Nephron progenitor cell (in vitro differentiated cells): ENCODE measurements around the gene USF1.

Source experiments
- DNase-seq: peaks from one replicate; pipeline ENCODE4 v3.0.0; 2021
- H3K27ac Mint-ChIP-seq: 2 replicates; pipeline ENCODE4 v1.8.0; 2021; ENCODE audit warnings: mild to moderate bottlenecking, moderate library complexity, mixed read lengths
- H3K27me3 Mint-ChIP-seq: 2 replicates; pipeline ENCODE4 v1.8.0; 2021; ENCODE audit warnings: mild to moderate bottlenecking, low read depth, mixed read lengths; ENCODE audit not compliant: poor library complexity
- H3K36me3 Mint-ChIP-seq: 2 replicates; pipeline ENCODE4 v1.8.0; 2021; ENCODE audit warnings: low read depth, mixed read lengths
- H3K4me1 Mint-ChIP-seq: 2 replicates; pipeline ENCODE4 v1.8.0; 2021; ENCODE audit warnings: mixed read lengths
- H3K4me3 Mint-ChIP-seq: 2 replicates; pipeline ENCODE4 v1.8.0; 2021; ENCODE audit warnings: mild to moderate bottlenecking, moderate library complexity, mixed read lengths
- H3K9me3 Mint-ChIP-seq: 2 replicates; pipeline ENCODE4 v1.8.0; 2021; ENCODE audit warnings: mild to moderate bottlenecking, moderate library complexity, mixed read lengths
- TF ChIP-seq, protein P1 (sequence below): fragments of 200-600 bp; sonication (generic); IDR thresholded peaks from 2 replicates; pipeline ENCODE4 v1.5.0; 2021; ENCODE audit warnings: antibody characterized with exemption

USF1 gene

DNA sequence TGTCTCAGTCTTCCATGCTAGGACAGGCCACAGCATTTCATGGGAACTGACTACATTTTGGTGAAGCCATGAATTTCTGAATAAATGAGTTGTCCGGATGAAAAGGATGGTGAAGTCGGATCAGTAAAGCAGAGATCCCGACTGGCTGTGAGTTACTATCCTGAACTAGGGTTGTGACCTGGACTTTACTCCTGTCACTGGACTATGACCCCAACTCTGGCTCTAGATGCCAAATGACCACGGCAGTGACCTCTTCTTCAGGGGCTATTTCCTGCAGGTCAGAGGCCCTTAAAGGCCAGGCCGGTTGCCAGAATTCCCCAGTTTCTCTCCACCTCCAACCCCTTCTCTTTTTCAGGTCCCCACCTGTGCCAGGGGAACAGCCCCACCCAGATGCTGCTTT is 45.3 kb upstream of the USF1 start:
- TF ChIP-seq, protein P1, sequence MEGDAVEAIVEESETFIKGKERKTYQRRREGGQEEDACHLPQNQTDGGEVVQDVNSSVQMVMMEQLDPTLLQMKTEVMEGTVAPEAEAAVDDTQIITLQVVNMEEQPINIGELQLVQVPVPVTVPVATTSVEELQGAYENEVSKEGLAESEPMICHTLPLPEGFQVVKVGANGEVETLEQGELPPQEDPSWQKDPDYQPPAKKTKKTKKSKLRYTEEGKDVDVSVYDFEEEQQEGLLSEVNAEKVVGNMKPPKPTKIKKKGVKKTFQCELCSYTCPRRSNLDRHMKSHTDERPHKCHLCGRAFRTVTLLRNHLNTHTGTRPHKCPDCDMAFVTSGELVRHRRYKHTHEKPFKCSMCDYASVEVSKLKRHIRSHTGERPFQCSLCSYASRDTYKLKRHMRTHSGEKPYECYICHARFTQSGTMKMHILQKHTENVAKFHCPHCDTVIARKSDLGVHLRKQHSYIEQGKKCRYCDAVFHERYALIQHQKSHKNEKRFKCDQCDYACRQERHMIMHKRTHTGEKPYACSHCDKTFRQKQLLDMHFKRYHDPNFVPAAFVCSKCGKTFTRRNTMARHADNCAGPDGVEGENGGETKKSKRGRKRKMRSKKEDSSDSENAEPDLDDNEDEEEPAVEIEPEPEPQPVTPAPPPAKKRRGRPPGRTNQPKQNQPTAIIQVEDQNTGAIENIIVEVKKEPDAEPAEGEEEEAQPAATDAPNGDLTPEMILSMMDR, result no peak
- Mint-ChIP-seq H3K27ac (no peak overlapping the region), H3K36me3 (no peaks in the 10 kb centered on the region), H3K9me3 (no peaks in the 10 kb centered on the region), H3K27me3 (peaks cover 16% of the 10 kb centered on the region), H3K4me3 (no peak overlapping the region), H3K4me1 (peaks cover 19% of the 10 kb centered on the region)
- no peak for DNase-seq

DNA sequence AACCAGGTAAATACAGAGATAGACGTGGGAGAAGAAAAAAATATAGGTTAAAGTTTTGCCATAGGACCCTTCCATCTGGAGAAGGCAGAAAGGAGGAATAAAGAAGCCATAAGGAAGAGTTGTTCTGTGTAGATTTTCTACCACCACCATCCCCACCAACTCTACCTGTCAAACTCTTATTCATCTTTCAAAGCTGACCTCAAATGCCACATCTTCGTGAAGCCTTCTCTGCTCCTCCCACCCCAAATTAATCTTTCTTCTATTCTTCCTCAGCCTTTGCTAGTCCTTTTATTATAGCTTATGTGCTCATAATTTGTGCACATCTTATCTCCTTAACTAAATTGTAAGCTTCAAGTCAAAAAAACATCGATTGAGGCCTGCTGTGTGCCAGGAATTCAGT is 44.8 kb upstream of the USF1 start:
- Mint-ChIP-seq H3K4me1 (peaks cover 24% of the 10 kb centered on the region), H3K36me3 (no peaks in the 10 kb centered on the region), H3K27ac (no peak overlapping the region), H3K9me3 (no peaks in the 10 kb centered on the region), H3K27me3 (peaks cover 16% of the 10 kb centered on the region), H3K4me3 (no peak overlapping the region)
- TF ChIP-seq, protein P1, result no peak
- DNase-seq, result no peak

DNA sequence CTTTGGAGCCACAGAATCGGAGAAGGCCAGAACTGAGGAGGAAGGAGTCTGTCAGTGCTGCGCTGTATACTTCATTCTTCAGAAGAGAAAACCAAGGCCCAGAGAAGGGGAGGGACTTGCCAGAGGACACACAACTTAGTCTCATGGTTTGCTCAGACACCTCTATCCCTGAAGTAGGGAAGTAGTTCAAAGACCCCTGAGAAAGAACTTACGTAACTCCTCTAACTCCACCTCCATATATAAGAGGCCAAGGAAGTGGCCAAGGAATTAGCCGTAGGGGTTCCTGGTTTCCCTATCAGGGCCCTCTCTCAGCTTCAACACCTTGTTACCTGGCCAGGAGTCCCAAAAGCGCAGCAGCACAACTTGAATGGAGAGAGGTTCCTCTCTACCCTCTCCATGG is 44.2 kb upstream of the USF1 start:
- no peak overlapping the region for H3K27ac Mint-ChIP-seq
- peaks cover 16% of the 10 kb centered on the region for H3K27me3 Mint-ChIP-seq
- TF ChIP-seq, protein P1, result no peak
- peaks cover 31% of the 10 kb centered on the region for H3K4me1 Mint-ChIP-seq
- DNase-seq, result no peak
- no peak overlapping the region for H3K4me3 Mint-ChIP-seq
- no peaks in the 10 kb centered on the region for H3K36me3 Mint-ChIP-seq
- no peaks in the 10 kb centered on the region for H3K9me3 Mint-ChIP-seq

DNA sequence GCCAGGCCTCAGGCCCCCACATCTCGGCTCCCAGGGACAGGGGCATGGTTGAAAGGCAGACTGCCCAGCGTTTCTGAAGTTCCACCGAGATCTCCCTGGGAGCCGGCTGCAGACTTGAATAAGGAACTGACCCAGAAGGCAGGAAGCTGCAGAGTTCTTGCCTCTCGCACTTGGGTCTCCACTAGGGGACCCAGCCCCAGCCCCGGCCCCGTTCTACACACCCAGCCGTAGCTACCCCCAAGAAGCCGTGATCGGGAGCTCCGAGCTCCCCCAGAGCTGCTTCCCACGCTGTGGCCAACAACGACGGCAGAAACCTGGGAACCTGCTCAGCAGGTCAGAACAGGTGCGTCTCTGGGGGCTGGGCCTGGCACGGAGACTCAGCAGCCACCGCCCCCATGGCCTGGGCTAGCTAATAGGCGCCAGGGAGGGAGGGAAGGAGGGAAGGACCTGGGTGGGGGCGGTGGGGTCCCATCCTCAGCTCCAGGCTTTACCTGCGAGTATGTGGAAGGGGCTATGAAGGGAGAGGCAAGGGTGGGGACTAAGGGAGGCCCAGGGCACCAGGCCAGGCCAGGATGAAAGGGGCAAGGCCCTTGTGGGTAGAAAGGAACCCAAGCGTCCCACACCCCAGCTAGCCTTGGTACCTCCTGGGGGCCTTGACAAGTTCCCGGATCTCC is 43.6 kb upstream of the USF1 start, which contains the start of gene NECTIN4:
TSS of gene NECTIN4 (minus strand) at position 308 of the 674 bp plus-strand sequence. CDS start at position 46, 262 bp downstream.
- Mint-ChIP-seq H3K4me3 (no peak within 1 kb of the TSS), H3K27me3 (peaks cover 14% of the 10 kb centered on the region), H3K27ac (no peak within 1 kb of the TSS), H3K36me3 (no peaks in the 10 kb centered on the region), H3K4me1 (peaks cover 36% of the 10 kb centered on the region), H3K9me3 (no peaks in the 10 kb centered on the region)
- TF ChIP-seq, protein P1, result no peak
- DNase-seq, result no peak

DNA sequence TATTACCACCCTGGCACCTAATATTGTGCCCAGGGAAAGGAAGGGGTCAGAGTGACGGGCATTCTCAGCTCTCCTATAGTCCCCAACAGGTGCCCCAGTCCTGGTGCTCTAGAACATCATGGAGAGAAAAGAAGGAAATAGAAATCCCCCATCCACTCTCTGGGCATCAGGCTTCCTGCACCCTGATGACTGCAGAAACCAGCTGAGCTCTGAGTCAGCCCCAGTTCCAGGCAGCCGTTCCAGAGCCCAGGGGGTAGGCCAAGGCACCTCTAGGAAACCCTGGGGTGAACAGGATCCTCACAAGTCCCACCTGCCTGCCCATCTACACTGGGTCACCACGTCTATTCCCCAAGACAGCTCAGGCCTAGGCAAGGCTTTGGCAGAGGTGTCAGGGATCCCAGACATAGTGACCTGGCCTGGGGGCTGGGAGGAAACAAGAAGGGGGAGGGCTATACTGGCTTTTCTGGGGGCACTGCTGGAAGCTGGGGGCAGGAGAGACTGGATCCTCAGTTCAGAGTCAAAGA is 42.9 kb upstream of the USF1 start:
- H3K36me3 Mint-ChIP-seq, result no peaks in the 10 kb centered on the region
- no peaks in the 10 kb centered on the region for H3K9me3 Mint-ChIP-seq
- H3K27ac Mint-ChIP-seq, result no peak overlapping the region
- DNase-seq, result no peak
- H3K27me3 Mint-ChIP-seq, result peaks cover 7% of the 10 kb centered on the region
- no peak overlapping the region for H3K4me3 Mint-ChIP-seq
- H3K4me1 Mint-ChIP-seq, result peaks cover 43% of the 10 kb centered on the region
- TF ChIP-seq, protein P1, result no peak

DNA sequence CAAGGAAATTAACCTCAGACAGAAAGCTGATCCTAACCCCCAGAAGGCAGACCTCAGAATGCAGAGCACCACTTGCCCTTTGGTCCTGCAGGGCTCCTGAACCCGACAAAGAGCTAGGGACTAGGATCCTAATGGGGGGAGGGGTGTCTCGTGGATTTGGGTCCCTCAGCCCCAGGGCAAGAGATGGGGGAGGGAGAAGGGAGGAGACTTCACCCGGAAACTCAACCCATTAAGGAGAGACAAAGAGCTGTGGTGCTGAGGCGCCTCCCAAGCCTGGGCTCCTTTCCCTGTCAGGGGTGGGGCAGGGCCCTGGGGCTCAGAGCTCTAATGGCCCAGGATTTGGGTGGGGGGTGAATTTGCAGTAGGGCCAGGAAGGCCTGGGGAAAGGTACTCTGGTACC is 40.7 kb upstream of the USF1 start:
- Mint-ChIP-seq H3K36me3 (no peaks in the 10 kb centered on the region), H3K27ac (no peak overlapping the region), H3K4me3 (no peak overlapping the region), H3K27me3 (peaks cover 3% of the 10 kb centered on the region), H3K4me1 (peaks cover 43% of the 10 kb centered on the region), H3K9me3 (no peaks in the 10 kb centered on the region)
- no peak for DNase-seq
- TF ChIP-seq, protein P1, result no peak
